Measurements from ENCODE around the gene SLC12A1. TPM values are rescaled to one million over a fixed set of nuclear protein-coding genes. Genes with fewer than 3 reads are reported as not detected.

Gene SLC12A1
- total RNA-seq, 1 experiment from 2014 or later = 0.15 TPM

DNA sequence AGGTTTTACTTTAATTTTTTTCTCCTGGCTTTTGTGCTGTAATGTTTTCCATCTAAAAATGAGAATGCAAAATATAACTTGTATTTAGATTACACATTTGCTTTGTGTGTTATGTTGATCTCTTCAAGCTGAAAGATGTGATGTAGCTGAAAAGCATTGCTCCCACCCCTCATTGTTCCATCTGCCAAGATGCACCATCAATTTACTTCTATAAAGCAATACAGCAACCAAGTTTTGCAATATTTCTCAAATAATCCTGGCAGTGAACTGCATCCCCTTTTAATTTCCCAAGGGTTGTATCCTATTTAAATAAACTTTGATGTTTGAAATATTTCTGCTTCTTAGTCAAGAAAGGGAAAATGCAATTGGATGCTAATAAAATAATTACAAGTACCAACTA, 72.6 kb downstream of the SLC12A1 start:
- Mint-ChIP-seq H3K4me1 (peaks cover 43% of the 10 kb centered on the region), H3K9me3 (no peaks in the 10 kb centered on the region), H3K4me3 (no peak overlapping the region), H3K27ac (no peak overlapping the region), H3K36me3 (no peaks in the 10 kb centered on the region), H3K27me3 (ENCODE audit: low read depth) (no peaks in the 10 kb centered on the region)
- ChIA-PET POLR2A (no interaction called here), CTCF (no interaction called here)
- no peak for DNase-seq (ENCODE audit: low spot score)
- TF ChIP-seq ZNF671 (CRISPR knock-in tag; IDR thresholded peaks at IDR 0.05) (no peak), ZNF138 (CRISPR knock-in tag; conservative IDR thresholded peaks at IDR 0.05) (no peak), SMAD3 (CRISPR knock-in tag; IDR thresholded peaks at IDR 0.05; ENCODE audit: borderline replicate concordance) (no peak), PRRX2 (CRISPR knock-in tag; IDR thresholded peaks at IDR 0.05) (no peak), TCF7 (CRISPR knock-in tag; IDR thresholded peaks at IDR 0.05; ENCODE audit: low read depth) (no peak), CREB1 (CRISPR knock-in tag; IDR thresholded peaks at IDR 0.05) (no peak)
- TF ChIP-seq, protein P1, sequence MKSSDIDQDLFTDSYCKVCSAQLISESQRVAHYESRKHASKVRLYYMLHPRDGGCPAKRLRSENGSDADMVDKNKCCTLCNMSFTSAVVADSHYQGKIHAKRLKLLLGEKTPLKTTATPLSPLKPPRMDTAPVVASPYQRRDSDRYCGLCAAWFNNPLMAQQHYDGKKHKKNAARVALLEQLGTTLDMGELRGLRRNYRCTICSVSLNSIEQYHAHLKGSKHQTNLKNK (CRISPR knock-in tag; IDR thresholded peaks at IDR 0.05) = no peak
- TF ChIP-seq, protein P2, sequence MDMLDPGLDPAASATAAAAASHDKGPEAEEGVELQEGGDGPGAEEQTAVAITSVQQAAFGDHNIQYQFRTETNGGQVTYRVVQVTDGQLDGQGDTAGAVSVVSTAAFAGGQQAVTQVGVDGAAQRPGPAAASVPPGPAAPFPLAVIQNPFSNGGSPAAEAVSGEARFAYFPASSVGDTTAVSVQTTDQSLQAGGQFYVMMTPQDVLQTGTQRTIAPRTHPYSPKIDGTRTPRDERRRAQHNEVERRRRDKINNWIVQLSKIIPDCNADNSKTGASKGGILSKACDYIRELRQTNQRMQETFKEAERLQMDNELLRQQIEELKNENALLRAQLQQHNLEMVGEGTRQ (CRISPR knock-in tag; IDR thresholded peaks at IDR 0.05) = no peak
- TF ChIP-seq, protein P3, sequence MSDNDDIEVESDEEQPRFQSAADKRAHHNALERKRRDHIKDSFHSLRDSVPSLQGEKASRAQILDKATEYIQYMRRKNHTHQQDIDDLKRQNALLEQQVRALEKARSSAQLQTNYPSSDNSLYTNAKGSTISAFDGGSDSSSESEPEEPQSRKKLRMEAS (CRISPR knock-in tag; IDR thresholded peaks at IDR 0.05) = no peak
- TF ChIP-seq, protein P4, sequence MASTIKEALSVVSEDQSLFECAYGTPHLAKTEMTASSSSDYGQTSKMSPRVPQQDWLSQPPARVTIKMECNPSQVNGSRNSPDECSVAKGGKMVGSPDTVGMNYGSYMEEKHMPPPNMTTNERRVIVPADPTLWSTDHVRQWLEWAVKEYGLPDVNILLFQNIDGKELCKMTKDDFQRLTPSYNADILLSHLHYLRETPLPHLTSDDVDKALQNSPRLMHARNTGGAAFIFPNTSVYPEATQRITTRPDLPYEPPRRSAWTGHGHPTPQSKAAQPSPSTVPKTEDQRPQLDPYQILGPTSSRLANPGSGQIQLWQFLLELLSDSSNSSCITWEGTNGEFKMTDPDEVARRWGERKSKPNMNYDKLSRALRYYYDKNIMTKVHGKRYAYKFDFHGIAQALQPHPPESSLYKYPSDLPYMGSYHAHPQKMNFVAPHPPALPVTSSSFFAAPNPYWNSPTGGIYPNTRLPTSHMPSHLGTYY (CRISPR knock-in tag; IDR thresholded peaks at IDR 0.05) = no peak
- no peak for ATAC-seq

DNA sequence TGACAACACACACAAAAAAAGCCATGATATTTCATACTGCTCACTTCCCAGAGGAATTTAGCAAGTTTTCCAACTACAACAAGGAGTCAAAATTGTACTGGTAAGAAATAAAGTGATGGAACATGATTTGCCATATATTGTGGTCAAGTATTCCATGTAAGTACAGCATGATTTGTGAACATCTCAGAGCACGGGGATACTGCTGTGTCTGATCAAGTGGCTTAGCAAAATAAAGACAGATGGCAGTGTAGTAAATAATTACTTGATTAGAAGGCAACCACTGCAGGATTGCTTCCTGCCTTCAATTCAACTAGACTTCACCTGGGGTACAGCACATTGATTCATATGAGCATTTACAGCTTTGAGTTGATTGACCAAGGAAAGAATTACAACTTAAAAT, 73.5 kb downstream of the SLC12A1 start:
- ATAC-seq (no peak), DNase-seq (ENCODE audit: low spot score) (no peak)
- H3K27ac Mint-ChIP-seq = no peak overlapping the region
- ChIA-PET CTCF (no interaction called here), POLR2A (no interaction called here)
- no peak overlapping the region for H3K4me3 Mint-ChIP-seq
- H3K9me3 Mint-ChIP-seq = no peaks in the 10 kb centered on the region
- H3K4me1 Mint-ChIP-seq = peaks cover 45% of the 10 kb centered on the region
- H3K27me3 Mint-ChIP-seq (ENCODE audit: low read depth) = no peaks in the 10 kb centered on the region
- H3K36me3 Mint-ChIP-seq = no peaks in the 10 kb centered on the region
- TF ChIP-seq, protein P5, sequence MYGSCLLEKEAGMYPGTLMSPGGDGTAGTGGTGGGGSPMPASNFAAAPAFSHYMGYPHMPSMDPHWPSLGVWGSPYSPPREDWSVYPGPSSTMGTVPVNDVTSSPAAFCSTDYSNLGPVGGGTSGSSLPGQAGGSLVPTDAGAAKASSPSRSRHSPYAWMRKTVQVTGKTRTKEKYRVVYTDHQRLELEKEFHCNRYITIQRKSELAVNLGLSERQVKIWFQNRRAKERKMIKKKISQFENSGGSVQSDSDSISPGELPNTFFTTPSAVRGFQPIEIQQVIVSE (CRISPR knock-in tag; IDR thresholded peaks at IDR 0.05; ENCODE audit: borderline replicate concordance) = no peak
- TF ChIP-seq GABPB1 (CRISPR knock-in tag; IDR thresholded peaks at IDR 0.05) (no peak), ATF1 (CRISPR knock-in tag; IDR thresholded peaks at IDR 0.05) (no peak), GRHL2 (CRISPR knock-in tag; IDR thresholded peaks at IDR 0.05; ENCODE audit: insufficient replicate concordance, severe bottlenecking) (no peak), CREB1 (CRISPR knock-in tag; IDR thresholded peaks at IDR 0.05) (no peak), ZNF121 (CRISPR knock-in tag; IDR thresholded peaks at IDR 0.05) (no peak), TP53 (CRISPR knock-in tag; IDR thresholded peaks at IDR 0.05) (no peak), ZNF317 (CRISPR knock-in tag; IDR thresholded peaks at IDR 0.05; ENCODE audit: borderline replicate concordance, low read depth) (no peak), TEAD1 (CRISPR knock-in tag; IDR thresholded peaks at IDR 0.05) (no peak), OVOL2 (CRISPR knock-in tag; IDR thresholded peaks at IDR 0.05; ENCODE audit: borderline replicate concordance) (no peak), ZBTB21 (CRISPR knock-in tag; IDR thresholded peaks at IDR 0.05; ENCODE audit: borderline replicate concordance) (no peak), NR3C1 (CRISPR knock-in tag; conservative IDR thresholded peaks at IDR 0.05; ENCODE audit: low read depth) (no peak)
- TF ChIP-seq, protein P6, sequence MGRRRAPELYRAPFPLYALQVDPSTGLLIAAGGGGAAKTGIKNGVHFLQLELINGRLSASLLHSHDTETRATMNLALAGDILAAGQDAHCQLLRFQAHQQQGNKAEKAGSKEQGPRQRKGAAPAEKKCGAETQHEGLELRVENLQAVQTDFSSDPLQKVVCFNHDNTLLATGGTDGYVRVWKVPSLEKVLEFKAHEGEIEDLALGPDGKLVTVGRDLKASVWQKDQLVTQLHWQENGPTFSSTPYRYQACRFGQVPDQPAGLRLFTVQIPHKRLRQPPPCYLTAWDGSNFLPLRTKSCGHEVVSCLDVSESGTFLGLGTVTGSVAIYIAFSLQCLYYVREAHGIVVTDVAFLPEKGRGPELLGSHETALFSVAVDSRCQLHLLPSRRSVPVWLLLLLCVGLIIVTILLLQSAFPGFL (CRISPR knock-in tag; IDR thresholded peaks at IDR 0.05; ENCODE audit: borderline replicate concordance) = no peak
- TF ChIP-seq, protein P7, sequence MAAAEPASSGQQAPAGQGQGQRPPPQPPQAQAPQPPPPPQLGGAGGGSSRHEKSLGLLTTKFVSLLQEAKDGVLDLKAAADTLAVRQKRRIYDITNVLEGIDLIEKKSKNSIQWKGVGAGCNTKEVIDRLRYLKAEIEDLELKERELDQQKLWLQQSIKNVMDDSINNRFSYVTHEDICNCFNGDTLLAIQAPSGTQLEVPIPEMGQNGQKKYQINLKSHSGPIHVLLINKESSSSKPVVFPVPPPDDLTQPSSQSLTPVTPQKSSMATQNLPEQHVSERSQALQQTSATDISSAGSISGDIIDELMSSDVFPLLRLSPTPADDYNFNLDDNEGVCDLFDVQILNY (CRISPR knock-in tag; IDR thresholded peaks at IDR 0.05) = no peak
- TF ChIP-seq, protein P8, sequence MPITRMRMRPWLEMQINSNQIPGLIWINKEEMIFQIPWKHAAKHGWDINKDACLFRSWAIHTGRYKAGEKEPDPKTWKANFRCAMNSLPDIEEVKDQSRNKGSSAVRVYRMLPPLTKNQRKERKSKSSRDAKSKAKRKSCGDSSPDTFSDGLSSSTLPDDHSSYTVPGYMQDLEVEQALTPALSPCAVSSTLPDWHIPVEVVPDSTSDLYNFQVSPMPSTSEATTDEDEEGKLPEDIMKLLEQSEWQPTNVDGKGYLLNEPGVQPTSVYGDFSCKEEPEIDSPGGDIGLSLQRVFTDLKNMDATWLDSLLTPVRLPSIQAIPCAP (CRISPR knock-in tag; IDR thresholded peaks at IDR 0.05) = no peak
- TF ChIP-seq, protein P2 (CRISPR knock-in tag; IDR thresholded peaks at IDR 0.05) = no peak
- TF ChIP-seq, protein P9, sequence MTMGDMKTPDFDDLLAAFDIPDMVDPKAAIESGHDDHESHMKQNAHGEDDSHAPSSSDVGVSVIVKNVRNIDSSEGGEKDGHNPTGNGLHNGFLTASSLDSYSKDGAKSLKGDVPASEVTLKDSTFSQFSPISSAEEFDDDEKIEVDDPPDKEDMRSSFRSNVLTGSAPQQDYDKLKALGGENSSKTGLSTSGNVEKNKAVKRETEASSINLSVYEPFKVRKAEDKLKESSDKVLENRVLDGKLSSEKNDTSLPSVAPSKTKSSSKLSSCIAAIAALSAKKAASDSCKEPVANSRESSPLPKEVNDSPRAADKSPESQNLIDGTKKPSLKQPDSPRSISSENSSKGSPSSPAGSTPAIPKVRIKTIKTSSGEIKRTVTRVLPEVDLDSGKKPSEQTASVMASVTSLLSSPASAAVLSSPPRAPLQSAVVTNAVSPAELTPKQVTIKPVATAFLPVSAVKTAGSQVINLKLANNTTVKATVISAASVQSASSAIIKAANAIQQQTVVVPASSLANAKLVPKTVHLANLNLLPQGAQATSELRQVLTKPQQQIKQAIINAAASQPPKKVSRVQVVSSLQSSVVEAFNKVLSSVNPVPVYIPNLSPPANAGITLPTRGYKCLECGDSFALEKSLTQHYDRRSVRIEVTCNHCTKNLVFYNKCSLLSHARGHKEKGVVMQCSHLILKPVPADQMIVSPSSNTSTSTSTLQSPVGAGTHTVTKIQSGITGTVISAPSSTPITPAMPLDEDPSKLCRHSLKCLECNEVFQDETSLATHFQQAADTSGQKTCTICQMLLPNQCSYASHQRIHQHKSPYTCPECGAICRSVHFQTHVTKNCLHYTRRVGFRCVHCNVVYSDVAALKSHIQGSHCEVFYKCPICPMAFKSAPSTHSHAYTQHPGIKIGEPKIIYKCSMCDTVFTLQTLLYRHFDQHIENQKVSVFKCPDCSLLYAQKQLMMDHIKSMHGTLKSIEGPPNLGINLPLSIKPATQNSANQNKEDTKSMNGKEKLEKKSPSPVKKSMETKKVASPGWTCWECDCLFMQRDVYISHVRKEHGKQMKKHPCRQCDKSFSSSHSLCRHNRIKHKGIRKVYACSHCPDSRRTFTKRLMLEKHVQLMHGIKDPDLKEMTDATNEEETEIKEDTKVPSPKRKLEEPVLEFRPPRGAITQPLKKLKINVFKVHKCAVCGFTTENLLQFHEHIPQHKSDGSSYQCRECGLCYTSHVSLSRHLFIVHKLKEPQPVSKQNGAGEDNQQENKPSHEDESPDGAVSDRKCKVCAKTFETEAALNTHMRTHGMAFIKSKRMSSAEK (CRISPR knock-in tag; IDR thresholded peaks at IDR 0.05; ENCODE audit: borderline replicate concordance) = no peak

Measured in WTC11 (cell line).